Frontal cortex (tissue), 4 donors: ENCODE measurements around the gene THAP8. TPM values are rescaled to one million over a fixed set of nuclear protein-coding genes. Genes with fewer than 3 reads are reported as not detected.

Experiments used
- DNase-seq, 2 donors: peaks; one replicate each; pipeline ENCODE4 v3.0.0; 2012; ENCODE audit warnings: low spot score in 2 of 2
- FAIRE-seq: peaks from 2 replicates; lab custom pipeline; 2012; peaks lifted over from hg19 to GRCh38; lab: Jason Lieb, UNC
- total RNA-seq: library from RNA; depleted of rRNA; stranded (reverse); fragments of >200 nt; gene quantifications from one replicate; pipeline ENCODE4 v1.2.3, GENCODE V29; 2014
- donor health status: control.
- donor health status: control.
- donor health status: control.

THAP8 gene
- total RNA-seq, 1 donor from 2014 or later = 2.9 TPM

DNA sequence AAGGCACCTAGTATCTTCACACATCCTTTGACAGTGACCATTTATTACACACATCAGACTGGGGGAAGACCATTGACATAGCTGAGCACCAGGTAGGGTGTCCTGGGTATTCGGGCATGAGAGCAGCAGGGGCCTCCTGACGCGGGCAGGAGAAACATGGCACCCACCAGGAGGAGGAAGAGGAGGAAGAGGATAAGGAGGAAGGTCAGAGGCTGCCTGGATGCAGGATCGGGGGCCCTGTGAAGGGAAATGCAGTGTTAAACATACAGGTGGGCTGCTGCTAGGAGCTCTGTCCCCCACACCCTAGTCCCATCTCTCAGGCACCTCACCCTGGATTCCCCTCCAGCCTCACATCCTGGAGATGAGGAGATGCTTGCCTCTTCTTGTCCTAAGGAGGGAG lies 50.8 kb downstream of the THAP8 start:
- DNase-seq = no peak
- FAIRE-seq = no peak

DNA sequence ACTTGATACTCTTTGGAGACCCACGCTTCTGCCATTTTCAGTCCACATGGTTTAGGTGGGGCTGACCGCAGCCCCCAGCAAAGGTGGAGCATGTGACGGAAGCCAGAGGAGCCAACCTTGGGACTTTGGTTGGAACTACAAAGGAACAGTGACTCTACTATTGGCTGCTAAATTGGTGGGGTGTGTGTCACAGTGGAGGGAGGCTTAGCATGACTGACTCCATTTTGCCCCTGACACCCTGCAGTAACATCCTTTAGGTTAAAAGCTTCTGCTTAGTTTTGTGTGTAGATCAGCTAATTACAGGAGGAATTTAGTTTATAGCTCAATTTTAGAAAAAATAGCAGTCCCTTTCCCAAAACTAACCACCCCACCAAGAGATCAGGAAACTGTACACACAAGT lies 52.5 kb downstream of the THAP8 start:
- FAIRE-seq (no peak), DNase-seq (no peak)

DNA sequence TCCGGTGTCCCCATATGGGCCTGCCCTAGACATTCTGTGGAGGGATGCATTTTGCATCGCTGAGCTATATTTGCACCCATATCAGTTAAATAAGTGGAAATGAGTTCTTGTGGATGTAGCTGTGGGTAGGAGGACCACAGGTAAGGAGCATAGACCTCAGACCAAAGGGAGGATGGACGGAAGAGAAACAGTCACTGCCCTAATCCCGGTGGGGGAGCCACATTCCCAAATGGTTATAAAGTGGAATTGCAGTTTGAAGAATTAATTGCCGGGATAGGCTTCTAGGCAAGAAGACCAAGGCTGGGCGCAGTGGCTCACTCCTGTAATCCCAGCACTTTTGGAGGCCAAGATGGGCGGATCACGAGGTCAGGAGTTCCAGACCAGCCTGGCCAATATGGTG lies 57.3 kb downstream of the THAP8 start:
- DNase-seq (no peak), FAIRE-seq (no peak)

DNA sequence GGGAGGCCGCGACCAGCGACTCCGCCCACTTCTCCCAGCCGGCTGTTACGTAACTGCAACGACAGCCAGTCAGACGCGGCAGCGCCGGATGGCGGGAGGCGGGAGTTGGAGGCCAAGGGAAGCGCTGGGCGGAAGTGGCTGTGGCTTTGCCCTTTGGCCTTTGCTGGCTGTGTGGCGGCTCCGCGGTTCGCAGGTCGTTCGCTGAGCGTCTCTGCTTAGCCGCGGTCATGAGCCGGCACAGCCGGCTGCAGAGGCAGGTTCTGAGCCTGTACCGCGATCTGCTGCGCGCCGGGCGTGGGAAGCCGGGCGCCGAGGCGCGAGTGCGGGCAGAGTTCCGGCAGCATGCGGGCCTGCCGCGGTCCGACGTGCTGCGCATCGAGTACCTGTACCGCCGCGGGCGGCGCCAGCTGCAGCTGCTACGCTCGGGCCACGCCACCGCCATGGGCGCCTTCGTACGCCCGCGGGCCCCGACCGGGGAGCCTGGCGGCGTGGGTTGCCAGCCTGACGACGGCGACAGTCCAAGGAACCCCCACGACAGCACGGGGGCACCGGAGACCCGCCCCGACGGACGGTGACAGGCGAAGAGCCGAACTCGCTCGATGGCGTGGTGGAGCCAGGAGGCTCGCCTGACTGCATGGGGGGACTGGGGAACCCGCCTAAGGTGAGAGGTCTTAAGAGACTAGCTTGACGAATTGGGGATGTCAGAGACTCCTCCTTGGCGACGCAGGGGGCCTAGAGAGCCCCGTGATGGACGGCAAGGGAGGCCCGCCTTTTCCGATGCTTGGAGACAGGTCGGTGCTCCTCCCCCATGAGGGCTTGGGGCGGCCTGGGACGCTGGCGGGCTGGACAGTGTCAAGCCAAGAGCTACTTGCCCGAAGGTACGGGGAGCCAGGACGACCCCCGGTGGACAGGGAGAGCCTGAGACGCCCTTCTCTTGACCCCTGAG lies 58.8 kb downstream of the THAP8 start, which contains the start of gene SDHAF1:
Gene SDHAF1 (plus strand): TSS at position 141 of the 946 bp plus-strand sequence. CDS start 87 bp downstream, at position 228.
- DNase-seq = peak; percentile 98 to 99
- FAIRE-seq = peak; percentile 52

DNA sequence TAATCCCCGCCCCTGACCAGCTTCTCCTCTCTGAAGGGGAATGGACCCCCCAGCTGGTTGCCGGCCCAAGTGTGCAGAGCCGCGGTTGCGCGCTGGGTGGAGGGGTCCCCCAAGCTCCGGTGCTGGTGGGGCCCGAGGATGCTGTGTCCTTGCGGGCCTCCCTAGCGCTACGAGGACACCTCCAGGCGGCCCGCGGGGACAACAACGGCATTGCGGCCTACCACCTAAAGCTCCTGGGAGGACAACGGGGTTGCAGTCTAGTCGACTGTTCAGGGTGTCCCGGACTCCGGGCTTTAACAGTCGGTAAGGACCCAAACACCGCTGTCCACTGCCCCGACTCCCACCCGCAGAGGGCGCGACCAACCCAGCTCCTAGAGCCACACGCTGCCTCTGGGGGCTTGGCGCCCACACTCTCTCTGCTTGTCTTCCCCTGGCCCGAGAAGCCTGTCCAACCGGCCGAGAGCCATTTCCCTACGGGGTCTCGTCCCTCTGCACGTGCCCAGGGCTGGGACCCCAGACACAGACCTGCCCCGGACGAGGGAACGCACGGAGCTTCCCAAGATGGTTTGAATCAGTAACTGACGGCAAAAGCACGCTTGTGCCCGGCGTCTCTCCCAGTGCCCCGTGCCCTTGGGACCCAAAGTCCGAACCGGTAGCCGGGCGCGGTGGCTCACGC lies 60.0 kb downstream of the THAP8 start:
- DNase-seq = no peak
- no peak for FAIRE-seq

DNA sequence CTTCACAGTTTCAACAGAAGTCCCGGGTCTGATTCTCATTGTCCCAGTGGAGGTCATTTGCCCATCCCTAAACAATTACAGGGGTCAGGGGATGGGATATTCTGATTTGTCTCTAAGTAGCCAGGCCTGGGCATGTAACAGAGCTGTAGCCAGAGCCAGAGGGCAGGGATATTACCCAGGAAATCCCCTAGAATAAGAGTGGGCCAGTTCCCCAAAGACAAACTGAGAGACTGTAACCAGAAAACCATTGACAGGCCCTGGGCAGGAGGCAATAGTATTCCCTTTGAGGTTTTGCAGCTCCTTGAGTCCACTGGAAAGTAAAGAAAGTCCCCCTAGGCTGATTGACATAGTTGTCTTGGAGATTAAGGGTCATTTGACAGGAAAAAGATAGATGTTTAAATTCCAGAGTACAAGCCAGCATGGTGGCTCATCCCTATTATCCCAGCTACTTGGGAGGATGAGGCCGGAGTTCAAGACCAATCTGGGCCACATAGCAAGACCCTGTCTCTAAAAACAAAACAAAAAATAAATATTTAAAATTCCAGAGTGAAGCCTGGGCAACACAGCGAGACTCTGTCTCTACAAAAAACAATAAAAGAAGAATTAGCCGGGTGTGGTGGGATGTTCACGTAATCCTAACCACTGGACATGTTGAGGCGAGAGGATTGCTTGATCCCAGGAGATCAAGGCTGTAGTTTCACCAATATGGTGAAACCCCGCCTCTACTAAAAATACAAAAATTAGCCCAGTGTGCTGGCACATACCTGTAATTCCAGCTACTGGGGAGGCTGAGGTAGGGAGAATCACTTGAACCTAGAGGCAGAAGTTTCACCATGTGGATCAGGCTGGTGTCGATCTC lies 60.9 kb downstream of the THAP8 start:
- no peak for DNase-seq
- FAIRE-seq = no peak

DNA sequence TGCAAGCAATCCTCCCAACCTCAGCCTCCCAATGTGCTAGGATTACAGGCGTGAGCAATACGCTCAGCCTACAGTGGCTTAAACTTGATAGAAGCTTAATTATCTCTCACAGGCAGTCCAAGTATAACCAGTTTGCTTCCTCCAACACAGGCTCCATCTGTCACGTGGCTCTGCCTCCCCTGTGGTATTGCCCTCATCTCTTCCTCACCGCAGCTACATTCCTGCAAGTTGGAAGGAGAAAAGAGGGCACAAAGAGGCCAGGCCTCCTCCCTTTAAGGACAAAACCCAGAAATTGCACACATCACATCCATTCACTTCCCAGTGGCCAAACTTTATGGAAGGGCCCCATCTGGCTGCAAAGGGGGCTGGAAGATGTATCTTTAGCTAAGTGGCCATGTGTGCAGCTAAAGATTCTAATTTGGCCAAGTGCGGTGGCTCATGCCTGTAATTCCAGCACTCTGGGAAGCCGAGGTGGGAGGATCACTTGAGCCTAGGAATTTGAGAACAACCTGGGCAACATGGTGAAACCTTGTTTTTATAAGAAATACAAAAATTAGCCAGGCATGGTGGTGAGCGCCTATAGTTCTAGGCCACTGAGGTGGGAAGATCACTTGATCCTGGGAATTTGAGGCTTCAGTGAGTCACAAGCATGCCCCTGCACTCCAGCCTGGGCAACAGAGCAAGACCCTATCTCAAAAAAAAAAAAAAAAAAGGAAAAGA lies 62.2 kb downstream of the THAP8 start:
- no peak for DNase-seq
- FAIRE-seq = no peak

DNA sequence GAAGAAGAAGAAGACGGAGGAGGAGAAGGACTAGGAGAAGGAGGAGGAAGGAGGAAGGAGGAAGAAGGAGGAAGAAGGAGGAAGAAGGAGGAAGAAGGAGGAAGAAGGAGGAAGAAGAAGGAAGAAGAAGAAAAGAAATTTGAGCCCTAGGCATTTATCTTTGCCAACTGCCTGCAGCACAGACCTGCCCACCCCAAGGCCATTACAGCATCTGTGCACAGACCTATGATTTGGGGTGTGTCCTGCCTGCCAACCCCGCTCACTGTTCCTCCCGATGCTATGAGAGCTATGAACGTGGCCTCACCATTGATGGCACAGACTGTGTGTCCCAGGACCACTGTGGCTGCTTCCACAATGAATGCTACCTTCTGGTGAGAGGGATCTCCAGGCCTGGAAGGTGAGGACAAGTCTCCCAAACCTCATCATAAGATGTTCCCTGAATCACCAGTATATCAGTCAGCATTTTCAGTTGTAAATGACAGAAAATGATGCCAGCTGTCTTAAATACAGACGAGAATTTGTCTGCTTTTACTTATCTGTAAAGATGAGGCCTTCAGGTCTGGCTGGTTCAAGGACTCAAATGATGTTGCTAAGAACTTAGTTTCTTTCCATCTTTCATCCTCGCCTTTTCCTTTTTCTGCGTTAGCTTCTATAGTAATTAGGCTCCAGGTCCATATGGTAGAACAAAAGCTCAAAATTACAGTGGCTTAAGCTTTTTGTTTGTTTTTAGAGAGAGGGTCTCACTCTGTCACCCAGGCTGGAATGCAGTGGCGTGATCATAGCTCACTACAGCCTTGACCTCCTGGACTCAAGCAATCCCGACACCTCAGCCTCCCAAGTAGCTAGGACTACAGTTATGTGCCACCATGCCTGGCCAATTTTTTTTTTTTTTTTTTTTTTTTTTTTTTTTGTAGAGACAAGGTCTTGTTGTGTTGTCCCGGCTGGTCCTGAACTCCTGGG lies 63.0 kb downstream of the THAP8 start:
- FAIRE-seq (no peak), DNase-seq (no peak)

DNA sequence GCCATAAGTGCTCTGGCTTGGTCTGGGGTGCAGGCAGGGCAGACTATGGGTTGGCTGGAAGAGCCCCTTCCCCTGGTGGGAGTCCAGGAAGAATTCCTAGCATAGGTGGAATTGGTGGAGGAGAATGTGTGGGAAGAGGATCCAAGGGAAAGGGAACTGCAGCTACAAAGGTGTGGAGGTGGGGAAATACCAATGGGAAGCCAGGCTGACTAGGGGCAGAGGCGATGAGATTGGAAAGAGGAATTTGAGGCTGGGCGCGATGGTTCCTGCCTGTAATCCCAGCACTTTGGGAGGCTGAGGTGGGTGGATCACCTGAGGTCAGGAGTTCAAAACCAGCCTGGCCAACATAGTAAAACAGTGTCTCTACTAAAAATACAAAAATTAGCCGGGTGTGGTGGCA lies 63.9 kb downstream of the THAP8 start:
- FAIRE-seq (no peak), DNase-seq (no peak)

DNA sequence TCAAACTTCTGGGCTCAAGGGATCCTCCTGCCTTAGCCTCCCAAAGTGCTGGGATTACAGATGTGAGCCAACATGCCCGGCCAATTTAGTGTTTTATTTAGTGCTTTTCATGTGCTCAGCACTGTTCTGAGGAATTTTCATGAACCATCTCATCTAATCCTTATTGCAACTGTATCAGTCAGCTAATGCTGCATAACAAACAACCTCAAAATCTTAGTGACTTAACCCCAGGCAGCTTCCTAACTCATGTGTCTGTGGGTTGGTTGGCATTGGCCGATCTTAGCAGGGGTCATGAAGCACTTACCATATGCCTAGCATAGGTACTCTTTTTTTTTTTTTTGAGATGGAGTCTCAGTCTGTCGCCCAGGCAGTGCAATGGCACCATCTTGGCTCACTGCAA lies 65.3 kb downstream of the THAP8 start:
- no peak for DNase-seq
- FAIRE-seq = no peak

DNA sequence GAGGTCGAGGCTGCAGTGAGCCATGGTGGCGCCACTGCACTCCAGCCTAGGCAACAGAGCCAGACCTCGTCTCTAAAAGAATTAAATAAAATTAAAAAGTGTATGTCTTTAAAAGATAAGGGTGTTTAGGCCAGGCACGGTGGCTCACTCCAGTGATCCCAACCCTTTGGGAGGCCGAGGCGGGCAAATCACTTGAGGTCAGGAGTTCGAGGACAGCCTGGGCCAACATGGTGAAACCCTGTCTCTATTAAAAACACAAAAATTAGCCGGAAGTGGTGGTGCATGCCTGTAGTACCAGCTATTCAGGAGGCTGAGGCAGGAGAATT lies 66.6 kb downstream of the THAP8 start:
- FAIRE-seq (no peak), DNase-seq (no peak)

DNA sequence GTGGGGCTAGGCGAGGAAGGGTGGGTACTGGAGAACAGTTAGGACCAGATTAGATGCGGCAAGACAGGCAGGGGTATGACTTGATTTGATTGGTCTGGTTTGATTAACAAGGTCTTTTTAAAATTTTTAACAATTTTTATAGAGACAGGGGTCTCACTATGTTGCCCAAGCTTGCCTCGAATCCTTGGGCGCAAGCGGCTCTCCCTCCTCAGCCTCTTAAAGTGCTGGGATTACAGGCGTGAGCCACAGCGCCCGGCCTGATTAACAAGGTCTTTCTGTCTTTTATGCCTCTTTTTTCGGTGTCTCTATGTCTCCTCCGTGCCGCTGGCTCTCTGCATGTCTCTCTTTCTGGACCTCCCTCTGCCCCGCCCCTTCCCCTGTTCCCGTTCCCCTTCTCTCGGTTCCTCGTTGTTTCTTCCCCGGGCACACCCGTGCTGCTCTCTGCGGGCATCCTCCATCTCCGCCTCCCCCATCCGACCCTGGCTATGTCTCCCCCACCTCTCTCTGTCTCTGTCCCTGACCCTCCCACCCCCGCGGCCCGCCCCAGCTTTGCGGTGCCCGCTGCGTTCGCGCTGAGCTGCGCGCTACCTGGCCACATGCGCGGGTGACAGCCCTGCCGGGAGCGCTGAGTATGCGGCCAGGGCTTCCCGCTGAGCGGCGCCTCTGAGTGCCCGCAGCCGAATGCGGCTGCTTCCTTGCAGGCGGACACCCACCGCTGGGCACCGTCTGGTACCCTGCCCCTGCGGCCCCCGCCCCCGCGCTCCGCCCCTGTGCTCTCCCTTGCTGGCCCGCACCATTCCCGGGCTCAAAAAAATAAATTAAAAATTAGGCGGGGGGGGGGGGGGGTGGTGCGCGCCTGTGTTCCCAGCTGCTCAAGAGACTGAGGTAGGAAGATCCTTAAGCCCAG lies 67.2 kb downstream of the THAP8 start:
- no peak for FAIRE-seq
- peak in 1 of 2 donors; percentile 59 for DNase-seq

DNA sequence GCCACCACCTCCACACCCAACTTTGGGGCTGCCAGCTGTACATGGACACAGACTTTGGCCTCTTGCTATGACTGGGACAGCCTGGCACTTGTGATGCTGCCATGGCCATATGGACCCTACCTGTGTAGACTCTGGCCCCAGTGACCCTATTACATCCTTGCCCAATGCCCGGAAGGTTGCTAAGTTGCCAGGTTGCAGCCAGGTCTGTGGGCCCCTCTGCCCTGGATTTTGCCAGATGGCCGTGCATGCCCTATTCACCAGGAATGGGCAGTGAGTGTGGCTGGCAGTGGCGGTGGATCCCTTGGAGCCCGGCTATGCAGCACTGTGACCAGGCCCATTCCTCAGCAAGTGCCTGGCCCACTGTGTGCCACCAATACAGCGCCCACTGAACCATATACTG lies 68.0 kb downstream of the THAP8 start:
- DNase-seq (no peak), FAIRE-seq (no peak)

Other genes starting within 250 kb of the THAP8 start
- gene PRODH2, start 241.4 kb downstream of the THAP8 start, total RNA-seq = not detected
- 1.2 TPM for gene NPHS1, start 201.8 kb downstream of the THAP8 start, total RNA-seq
- gene KIRREL2, start 197.4 kb downstream of the THAP8 start, total RNA-seq = 0.41 TPM
- 214 TPM for gene APLP1, start 185.7 kb downstream of the THAP8 start, total RNA-seq
- gene NFKBID, start 153.7 kb downstream of the THAP8 start, total RNA-seq = 2.4 TPM
- gene HCST, start 151.8 kb downstream of the THAP8 start, total RNA-seq = 0.41 TPM
- gene TYROBP, start 146.0 kb downstream of the THAP8 start, total RNA-seq = 2.9 TPM
- gene LRFN3, start 117.9 kb downstream of the THAP8 start, total RNA-seq = 7.7 TPM
- 13.9 TPM for gene SDHAF1, start 59.1 kb downstream of the THAP8 start, total RNA-seq
- not detected for gene SYNE4, start 45.5 kb downstream of the THAP8 start, total RNA-seq
- 9.0 TPM for gene ALKBH6, start 40.1 kb downstream of the THAP8 start, total RNA-seq
- gene CLIP3, start 21.4 kb downstream of the THAP8 start, total RNA-seq = 24.9 TPM
- 0.82 TPM for gene WDR62, start 612 bp upstream of the THAP8 start, total RNA-seq
- not detected for gene OVOL3, start 56.9 kb upstream of the THAP8 start, total RNA-seq
- gene POLR2I, start 60.6 kb upstream of the THAP8 start, total RNA-seq = 71.3 TPM
- 496 TPM for gene TBCB, start 61.2 kb upstream of the THAP8 start, total RNA-seq
- gene CAPNS1, start 85.8 kb upstream of the THAP8 start, total RNA-seq = 98.6 TPM
- gene COX7A1, start 98.2 kb upstream of the THAP8 start, total RNA-seq = 1.6 TPM
- 19.6 TPM for gene ZNF565, start 160.4 kb upstream of the THAP8 start, total RNA-seq
- gene ZNF146, start 160.8 kb upstream of the THAP8 start, total RNA-seq = 86.0 TPM